GM19452 (cell line): ENCODE data around the gene SNX19.
"Not testable (repeated sequence)": the region's sequence is repeated elsewhere in the genome, so short reads cannot be mapped to it uniquely, and the experiment has no call there.

Experiments
- ATAC-seq: cut with Tn5 transposase; IDR thresholded peaks from one replicate; pipeline ENCODE4 v1.9.1; 2021; ENCODE audit not compliant: unreplicated experiment

SNX19 gene, protein sequence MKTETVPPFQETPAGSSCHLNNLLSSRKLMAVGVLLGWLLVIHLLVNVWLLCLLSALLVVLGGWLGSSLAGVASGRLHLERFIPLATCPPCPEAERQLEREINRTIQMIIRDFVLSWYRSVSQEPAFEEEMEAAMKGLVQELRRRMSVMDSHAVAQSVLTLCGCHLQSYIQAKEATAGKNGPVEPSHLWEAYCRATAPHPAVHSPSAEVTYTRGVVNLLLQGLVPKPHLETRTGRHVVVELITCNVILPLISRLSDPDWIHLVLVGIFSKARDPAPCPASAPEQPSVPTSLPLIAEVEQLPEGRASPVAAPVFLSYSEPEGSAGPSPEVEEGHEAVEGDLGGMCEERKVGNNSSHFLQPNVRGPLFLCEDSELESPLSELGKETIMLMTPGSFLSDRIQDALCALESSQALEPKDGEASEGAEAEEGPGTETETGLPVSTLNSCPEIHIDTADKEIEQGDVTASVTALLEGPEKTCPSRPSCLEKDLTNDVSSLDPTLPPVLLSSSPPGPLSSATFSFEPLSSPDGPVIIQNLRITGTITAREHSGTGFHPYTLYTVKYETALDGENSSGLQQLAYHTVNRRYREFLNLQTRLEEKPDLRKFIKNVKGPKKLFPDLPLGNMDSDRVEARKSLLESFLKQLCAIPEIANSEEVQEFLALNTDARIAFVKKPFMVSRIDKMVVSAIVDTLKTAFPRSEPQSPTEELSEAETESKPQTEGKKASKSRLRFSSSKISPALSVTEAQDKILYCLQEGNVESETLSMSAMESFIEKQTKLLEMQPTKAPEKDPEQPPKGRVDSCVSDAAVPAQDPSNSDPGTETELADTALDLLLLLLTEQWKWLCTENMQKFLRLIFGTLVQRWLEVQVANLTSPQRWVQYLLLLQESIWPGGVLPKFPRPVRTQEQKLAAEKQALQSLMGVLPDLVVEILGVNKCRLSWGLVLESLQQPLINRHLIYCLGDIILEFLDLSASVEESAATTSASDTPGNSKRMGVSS

DNA sequence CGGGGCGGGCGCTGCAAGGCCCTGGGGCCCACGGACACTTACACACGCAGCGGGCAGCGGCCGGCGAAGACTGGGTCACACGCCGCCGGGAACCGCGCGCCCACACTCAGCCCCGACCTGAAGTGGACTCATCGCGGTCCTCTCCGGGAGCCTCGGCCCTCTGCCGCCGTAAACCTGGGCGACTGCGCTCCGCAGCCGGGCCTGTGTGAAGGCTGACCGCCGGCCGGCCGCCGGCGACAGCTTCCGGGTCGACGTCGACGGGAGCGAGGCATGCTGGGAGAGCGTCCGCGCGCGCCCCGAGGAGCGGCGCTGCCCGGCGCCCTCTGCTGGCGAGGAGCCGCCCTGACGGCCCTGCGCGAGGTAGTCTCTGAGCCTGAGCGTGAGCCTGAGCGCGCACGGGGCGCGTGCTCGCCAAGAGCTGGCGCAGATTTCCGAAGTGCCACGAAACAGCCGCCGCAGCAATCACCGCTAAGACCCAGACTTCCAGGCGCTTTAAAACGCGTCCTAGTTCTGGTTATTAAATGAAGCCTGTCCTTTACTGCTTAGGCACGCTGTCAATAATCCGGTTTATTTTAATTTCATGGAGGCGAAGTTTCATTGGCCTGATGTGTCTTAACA lies at the start of gene SNX19:
Gene SNX19, minus strand, starts transcription at position 242 of the 618 bp plus-strand sequence. CDS start 540 bp downstream, outside the sequence.
- peak; percentile 98 for ATAC-seq

DNA sequence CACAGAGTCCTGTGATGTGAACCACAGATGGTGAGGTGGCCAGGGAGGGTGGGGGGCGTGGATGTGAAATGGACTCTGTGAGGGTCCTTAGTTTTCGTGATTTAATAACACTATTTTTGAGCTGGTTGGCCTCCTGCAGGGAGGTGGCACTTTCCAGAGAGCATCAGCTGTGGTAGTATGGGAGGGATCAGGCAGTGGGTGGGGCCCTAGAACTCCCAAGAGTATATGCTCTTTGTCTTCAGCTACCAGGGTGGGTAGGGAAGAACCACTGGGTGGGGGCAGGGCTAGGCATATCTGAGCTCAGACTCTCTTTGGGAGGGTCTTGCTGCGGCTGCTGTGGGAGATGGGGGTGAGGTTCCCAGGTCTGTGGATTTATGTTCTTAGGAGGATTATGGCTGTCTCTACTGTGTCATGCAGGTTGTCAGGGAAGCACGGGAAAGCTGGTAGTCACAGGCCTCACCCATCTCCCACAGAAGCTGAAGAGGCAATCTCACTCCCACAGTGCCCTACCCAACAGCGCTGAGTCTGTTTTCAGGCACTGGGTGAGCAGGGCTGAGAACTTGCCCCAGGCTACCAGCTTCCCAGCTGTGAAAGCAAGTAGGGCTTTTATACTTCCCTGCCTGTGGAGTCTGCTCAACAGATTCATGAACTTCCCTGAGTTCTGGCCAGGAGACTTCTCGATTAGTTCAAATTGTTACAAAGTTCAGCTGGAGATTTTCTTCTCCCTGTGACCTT lies 47.9 kb upstream of the SNX19 start:
- no peak for ATAC-seq

DNA sequence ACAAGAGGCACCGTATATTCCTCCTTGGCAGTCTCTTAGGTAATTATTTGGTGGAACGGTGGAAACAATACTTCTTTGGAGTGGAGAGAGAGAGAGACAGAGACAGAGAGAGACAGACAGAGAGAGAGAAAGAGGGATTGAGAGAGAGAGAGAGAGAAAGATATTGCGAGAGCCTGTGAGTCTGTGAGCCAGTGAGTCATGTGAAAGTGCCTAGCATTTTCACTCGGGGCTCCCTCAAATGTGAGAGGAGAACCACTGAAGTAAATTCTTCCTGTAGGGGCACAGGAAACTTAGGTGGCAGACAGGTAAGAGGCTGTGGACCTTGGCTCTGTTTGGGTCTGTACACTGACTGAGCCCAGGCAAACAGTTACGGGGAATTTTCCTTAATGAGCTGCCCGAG lies 31.6 kb upstream of the SNX19 start:
- ATAC-seq = no peak

DNA sequence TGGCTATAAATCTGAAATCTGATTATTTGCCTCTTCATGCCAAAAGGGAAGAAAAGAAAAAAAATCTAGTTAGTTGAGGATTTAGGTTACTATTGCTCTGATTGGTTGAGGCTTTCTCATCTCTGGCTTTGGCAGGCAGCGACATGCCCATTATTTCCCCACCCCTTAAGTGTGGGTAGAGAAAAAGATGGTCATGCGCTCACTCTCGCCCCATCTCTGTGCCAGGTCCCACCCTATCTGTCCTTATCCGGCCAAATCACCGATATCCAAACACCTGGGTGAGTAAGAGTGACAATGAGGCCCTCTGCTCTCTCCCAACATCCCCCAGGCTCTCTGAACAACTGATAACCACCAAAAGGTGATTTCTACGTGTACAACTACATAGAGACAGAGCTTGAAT lies 31.2 kb upstream of the SNX19 start:
- no peak for ATAC-seq

DNA sequence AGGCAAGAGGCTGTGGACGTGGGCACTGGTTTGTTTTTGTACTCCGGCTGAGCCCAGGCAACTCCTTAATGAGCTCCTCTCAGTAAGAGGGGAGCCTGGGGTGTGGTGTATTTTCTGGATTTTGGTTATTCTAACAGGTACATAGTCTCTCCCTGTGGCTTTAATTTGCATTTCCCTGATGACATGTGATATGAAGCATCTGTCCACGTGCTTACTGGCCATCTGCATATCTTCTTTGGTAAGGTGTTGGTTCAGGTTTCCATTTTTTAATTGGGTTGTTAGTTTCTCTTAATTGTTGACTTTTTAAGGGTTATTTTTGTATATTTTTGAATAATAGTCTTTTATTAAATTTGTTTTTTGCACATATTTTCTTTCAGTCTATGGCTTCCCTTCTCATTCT lies 30.8 kb upstream of the SNX19 start:
- no peak for ATAC-seq

DNA sequence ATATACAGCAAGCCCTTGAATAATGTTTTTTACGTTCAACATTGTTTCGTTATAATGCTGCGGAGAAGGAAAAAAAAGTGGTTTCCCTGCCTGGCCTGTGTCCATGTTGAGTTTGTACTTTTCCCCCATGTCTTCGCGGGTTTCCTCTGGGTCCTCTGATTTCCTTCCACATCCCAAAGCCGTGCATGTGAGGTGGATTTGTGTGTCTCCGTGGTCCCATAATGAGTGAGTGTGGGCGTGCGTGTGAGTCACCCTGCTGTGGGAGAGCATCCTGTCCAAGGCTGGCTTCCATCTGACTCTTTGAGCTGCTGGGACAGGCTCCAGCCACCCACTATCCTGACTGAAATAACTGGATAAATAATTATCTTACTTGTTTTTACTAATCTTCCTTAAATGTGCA lies 29.6 kb upstream of the SNX19 start:
- ATAC-seq = no peak

DNA sequence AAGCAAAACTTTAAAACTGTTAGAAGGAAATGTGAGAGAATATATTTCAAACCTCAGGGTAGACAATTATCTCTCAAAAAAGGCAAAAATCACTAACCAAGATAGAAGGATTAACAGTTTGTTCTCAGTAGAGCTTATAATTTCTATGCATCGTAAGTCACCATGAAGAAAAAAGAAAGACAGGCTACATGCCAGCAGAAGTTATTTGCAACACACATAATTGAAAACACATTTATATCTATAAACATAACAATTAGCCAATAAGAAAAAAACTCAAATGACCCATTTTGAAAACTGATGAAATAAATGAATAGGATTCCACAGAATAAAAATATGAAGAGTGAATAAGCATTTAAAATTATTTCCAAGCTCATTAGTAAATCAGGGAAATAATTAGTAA lies 24.4 kb upstream of the SNX19 start:
- ATAC-seq = no peak

DNA sequence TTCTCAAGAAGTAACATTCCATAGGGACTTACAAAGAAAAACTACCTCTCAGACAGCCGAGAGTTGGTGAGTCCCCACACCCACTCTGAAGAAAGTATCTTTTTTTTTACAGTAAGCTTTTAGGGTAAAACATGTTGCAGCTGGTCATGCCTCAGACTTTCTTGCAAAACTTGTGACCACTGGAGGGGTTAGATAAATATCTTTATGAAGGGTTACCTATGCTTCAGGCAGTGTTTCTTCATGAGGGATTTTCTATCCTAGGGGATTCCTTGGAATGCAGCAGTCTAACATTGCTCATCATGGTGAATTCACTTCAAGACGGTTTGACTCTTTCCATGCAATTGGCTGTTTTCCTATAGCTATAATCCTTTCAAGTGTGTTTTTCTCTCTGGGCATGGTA lies 20.8 kb upstream of the SNX19 start:
- no peak for ATAC-seq

DNA sequence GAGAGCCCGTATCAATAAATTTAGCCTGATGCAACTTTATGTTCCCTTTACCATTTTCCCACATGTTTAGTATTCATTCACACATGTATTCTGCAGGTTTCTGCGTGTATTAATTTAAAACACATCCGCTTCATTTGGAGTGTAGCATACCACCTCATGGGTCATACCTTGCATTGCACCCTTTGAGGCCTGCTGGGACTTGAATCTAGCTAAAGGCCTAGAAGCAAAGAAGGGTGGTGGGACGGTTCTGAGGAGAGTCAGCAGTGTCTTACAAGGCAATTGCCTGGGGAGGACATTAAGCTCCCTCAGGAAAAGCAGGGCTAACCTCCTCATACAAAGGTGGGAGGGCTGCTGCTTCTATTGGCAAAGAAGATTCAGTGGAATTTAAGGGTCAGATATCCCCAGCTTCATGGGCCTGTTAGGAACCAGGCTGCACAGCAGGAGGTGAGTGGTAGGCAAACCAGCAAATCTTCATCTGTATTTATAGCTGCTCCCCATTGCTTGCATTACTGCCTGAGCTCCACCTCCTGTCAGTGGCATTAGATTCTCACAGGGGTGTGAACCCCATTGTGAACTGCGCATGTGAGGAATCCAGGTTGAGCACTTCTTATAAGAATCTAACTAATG lies 15.9 kb upstream of the SNX19 start:
- ATAC-seq = no peak

DNA sequence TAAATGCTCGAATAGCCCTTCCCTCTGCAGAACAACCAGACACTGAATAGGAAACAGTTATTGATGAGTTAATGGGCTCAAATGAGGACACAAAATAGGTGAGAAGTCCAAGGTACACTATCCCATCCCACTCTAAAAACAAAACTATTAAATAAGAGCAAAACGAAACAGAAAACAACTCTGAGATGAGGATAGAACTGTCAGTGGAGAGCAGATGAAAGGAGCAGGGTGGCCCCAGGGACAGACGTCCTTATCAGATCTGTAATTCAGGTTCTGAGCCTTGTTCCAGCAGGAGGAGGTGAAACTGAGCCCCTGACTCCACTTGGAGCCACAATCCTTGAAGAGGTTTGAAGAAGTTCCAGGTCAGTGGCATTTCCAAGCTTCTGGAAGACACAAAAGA lies 8.5 kb upstream of the SNX19 start:
- no peak for ATAC-seq

DNA sequence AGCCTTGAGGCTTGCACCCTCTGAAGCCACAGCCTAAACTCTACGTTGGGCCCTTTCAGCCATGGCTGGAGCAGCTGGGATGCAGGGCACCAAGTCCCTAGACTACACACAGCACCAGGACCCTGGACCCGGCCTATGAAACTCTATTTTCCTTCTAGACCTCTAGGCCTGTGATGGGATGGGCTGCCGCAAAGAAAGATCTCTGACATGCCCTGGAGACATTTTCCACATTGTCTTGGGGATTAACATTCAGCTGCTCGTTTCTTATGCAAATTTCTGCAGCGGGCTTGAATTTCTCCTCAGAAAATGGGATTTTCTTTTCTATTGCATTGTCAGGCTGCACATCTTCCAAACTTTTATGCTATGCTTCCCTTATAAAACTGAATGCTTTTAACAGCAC lies 4.3 kb upstream of the SNX19 start:
- ATAC-seq = not testable (repeated sequence)

DNA sequence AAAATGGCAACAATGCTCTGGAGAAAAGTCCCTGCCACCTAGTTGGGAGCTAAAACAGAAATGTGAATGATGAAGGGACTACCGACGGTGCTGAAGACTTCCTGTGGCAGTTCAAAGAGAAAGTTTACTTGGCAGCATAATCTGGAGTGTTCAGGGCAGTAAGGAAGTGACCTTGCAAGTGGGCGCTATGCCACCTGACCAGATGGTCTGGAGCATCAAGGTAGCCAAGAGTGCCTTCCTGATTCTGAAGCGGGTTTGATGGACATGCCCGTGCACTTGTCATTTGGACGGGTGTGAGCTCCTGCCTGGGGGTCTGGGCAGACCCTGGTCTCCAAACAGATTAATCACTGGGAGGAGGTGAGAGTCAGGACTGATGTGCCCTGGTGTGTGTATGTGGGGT lies 1.8 kb upstream of the SNX19 start:
- no peak for ATAC-seq

DNA sequence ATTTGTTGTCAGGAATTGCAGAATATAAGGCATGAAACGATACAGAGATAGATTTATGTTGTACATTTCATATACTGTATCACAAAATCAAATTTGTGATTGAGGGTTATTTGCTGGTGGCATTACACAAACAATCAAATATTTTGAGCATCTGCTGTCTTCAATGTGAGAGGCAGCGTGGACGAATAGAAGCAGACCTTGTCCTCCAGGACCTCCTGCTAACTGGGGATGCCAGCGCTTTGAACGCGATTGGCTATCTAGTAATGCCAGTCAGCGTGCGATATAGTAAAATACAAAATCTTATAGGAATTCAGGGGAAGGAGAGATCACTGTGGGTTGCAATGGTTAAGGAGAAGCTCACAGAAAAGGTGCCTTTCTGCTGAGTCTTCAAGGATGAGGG lies 631 bp upstream of the SNX19 start:
- no peak for ATAC-seq

DNA sequence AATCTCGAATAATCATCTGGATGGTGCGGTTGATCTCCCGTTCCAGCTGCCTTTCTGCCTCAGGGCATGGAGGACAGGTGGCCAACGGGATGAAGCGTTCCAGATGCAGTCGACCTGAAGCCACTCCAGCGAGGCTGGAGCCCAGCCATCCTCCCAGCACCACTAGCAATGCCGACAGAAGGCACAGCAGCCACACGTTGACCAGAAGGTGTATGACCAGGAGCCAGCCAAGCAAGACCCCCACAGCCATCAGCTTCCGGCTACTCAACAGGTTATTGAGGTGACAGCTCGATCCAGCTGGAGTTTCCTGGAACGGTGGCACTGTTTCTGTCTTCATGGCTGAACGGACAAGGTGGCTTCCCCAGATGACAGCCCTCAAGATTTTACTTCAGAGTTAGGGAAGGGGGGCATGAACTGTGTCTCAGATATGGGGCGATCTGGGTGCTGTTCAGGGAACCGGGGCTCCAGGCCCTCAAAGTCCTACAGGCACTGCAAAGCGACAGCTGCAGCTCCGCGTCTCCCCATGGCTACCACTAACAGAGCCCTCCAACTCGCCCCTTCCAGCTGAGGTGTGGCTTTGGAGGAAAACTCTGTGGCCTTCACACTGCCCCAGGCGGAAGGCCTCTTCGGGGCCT lies 559 bp downstream of the SNX19 start:
- ATAC-seq = peak; percentile 1

DNA sequence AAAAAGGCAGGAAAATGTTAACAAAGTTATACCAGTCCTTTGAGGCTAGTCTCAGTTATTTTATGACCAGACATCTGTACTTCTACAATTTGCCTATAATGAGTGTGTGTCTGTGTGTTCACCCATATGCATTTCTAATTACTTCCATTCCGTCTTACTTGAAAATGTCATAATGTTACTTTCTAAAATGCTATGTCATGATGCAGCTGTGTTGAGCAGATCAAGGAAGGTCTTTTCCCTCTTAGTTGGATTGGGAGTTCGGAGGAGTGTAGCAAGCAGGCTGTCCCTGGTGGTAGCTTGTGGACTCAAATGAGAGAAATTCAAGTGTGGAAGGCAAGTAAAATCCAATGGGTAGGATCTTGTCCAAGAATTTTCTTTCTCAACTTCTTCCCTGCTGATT lies 3.0 kb downstream of the SNX19 start:
- ATAC-seq = no peak

DNA sequence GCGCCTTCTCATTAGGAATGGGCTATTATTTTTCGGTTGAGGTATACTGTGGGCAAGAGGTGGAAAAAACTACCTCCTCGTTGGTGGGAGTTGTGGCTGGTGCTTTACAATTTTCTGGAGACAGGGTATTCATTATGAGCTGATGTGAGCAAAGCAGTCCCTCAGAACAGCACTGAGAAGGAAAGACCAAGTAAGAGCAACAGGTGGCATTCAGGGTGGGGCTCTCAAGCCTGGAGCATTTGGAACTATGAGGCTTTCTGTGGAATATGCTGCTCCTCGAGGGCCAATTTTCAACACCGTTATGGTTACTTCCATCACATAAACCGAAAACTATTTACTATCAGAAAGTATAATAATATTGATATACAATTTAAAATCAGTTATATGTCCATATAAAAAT lies 3.7 kb downstream of the SNX19 start:
- no peak for ATAC-seq

DNA sequence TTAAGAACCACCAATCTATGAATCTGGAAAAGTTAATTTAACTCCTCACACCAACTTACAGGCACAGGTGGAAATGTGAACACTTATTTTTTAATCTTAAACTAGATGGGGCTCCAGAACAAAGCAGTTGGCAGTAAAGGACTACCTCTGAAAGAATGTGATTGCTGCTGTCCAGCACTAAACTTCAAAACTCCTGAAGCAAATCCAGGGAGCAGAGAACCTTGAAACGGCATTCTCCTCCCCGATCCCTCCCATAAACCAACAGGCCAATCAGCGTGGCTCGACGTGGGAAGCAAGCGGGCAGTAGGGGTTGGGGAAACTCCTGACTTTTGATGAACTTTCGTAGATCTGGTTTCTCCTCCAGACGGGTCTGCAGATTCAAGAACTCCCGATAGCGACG lies 5.0 kb downstream of the SNX19 start:
- no peak for ATAC-seq

DNA sequence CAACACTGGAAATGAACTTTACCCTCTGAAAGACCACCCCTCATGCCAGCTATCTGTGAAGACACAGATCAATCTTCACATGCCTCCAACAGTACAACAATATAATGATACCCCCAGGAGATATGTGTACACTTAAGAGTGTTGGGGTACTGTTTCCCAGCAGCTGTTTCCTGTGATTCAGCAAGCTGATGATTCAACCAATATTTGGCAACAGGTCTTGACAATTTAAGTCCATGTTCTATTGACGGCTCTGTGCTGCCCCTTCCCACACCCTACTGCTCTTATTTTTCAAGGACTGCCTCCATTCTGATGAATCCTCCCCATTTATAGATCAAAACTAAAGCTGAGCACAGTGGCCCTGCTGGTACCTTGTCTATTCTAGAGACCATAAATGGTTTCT lies 6.6 kb downstream of the SNX19 start:
- no peak for ATAC-seq

DNA sequence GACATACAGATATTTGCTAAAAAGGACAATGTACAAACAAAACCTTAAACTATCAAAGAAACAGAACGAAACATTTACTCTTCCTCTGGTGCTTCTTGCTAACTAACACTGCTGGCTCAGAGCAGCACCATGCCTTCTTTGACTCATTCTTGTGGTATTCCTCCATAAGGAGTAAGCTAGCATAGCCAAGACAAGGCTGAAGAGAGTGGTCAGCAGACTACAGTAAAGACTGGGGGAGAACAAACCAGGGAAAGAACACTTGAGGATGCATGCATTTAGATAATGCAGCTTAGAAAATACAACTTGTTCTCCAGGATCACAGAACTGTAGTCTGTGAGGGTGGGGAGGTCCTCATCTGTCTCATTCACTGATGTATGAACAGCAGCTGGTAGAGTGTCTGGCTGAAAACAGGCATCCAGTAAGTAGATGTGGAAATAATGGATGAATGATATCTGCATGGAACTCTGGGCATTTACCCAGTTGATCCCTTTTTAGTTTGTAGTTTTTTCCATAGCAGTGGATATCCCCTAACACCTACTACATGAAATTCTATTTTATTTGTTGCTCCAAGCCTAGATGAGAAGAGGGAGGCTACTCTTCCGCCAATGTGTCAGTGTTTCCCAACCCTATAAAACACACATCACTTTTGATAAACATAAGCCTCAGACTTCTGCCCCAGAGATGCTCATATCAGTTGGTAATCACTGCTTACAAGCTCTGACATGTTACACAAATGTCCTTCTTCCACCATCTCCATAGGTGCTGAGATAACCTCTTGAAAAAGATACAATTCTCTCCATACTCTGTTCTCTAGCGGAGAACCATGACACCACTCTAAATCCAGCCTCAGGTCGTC lies 7.3 kb downstream of the SNX19 start:
- ATAC-seq = no peak
